OCI-LY1 (cell line): ENCODE data around the gene STK4.

Experiments
- H2AFZ ChIP-seq: fragments of 200-600 bp; sonication (generic), shearing (Covaris generic); 2 replicates; pipeline ENCODE4 v1.6.0; 2014; ENCODE audit warnings: antibody characterized with exemption, mild to moderate bottlenecking, low read length
- H3F3A ChIP-seq: fragments of 200-600 bp; sonication (generic), shearing (Covaris generic); 2 replicates; pipeline ENCODE4 v1.6.0; 2014; ENCODE audit warnings: mild to moderate bottlenecking, antibody characterized with exemption, low read length, moderate library complexity; ENCODE audit not compliant: insufficient read depth
- H3K27ac ChIP-seq: fragments of 200-600 bp; sonication (generic); 2 replicates; pipeline ENCODE4 v1.5.1; 2014; ENCODE audit warnings: low read length, mixed run types, mild to moderate bottlenecking, low read depth; ENCODE audit not compliant: poor library complexity, severe bottlenecking
- H3K27me3 ChIP-seq: fragments of 200-600 bp; sonication (generic); 2 replicates; pipeline ENCODE4 v1.6.0; 2014; ENCODE audit warnings: antibody characterized with exemption, mild to moderate bottlenecking, low read length, moderate library complexity; ENCODE audit not compliant: insufficient read depth
- H3K36me3 ChIP-seq: fragments of 200-600 bp; sonication (generic); 2 replicates; pipeline ENCODE4 v1.6.1; 2014; ENCODE audit warnings: mild to moderate bottlenecking, antibody characterized with exemption, low read length, moderate library complexity, mixed read lengths; ENCODE audit not compliant: insufficient read depth
- H3K4me1 ChIP-seq: fragments of 200-600 bp; sonication (generic); 2 replicates; pipeline ENCODE4 v1.5.1; 2014; ENCODE audit warnings: mild to moderate bottlenecking, low read length, moderate library complexity; ENCODE audit not compliant: insufficient read depth, severe bottlenecking
- H3K4me2 ChIP-seq: fragments of 200-600 bp; sonication (generic), shearing (Covaris generic); 2 replicates; pipeline ENCODE4 v1.6.1; 2014; ENCODE audit warnings: low read length
- H3K4me3 ChIP-seq: fragments of 200-600 bp; sonication (generic); 2 replicates; pipeline ENCODE4 v1.5.1; 2014; ENCODE audit warnings: low read length, low read depth, mild to moderate bottlenecking, mixed read lengths; ENCODE audit not compliant: poor library complexity, severe bottlenecking
- H3K79me2 ChIP-seq: fragments of 200-600 bp; shearing (Covaris generic); 2 replicates; pipeline ENCODE4 v1.6.1; 2016; ENCODE audit warnings: mixed run types, low read length, mixed read lengths; ENCODE audit not compliant: insufficient read depth
- H3K9ac ChIP-seq: fragments of 200-600 bp; sonication (generic), shearing (Covaris generic); 2 replicates; pipeline ENCODE4 v1.6.1; 2014; ENCODE audit warnings: mild to moderate bottlenecking, low read length, mixed read lengths
- H3K9me2 ChIP-seq: fragments of 200-600 bp; sonication (generic), shearing (Covaris generic); 2 replicates; pipeline ENCODE4 v1.6.1; 2014; ENCODE audit warnings: low read depth, mild to moderate bottlenecking, low read length, mixed read lengths
- H3K9me3 ChIP-seq: fragments of 200-600 bp; shearing (Covaris generic); 2 replicates; pipeline ENCODE4 v1.6.1; 2014; ENCODE audit warnings: low read length, mixed read lengths
- H4K20me1 ChIP-seq: fragments of 200-600 bp; sonication (generic), shearing (Covaris generic); 2 replicates; pipeline ENCODE4 v1.6.0; 2016; ENCODE audit warnings: mild to moderate bottlenecking, low read length; ENCODE audit not compliant: insufficient read depth
- EZH2 ChIP-seq: fragments of 200-600 bp; sonication (generic), shearing (Covaris generic); IDR thresholded peaks from 2 replicates; pipeline ENCODE4 v1.8.0; 2017; ENCODE audit warnings: borderline replicate concordance, mixed run types, mild to moderate bottlenecking, antibody characterized with exemption, low read length, moderate library complexity, mixed read lengths
- TF ChIP-seq, protein P1 (sequence below): fragments of 200-600 bp; sonication (generic), shearing (Covaris generic); IDR thresholded peaks from 2 replicates; pipeline ENCODE4 v1.5.1; 2017; ENCODE audit warnings: mild to moderate bottlenecking, antibody characterized with exemption, low read length, moderate library complexity, mixed read lengths

Gene STK4

GRCh38 chr20:45113865-45114264 lies 147.6 kb downstream of the STK4 start:
- Histone ChIP-seq H3K9me3 (no peaks in the 10 kb centered on the region), H3K79me2 (no peaks in the 10 kb centered on the region), H2AFZ (no peak overlapping the region), H3K27ac (no peak overlapping the region), H3F3A (no peaks in the 10 kb centered on the region), H3K27me3 (no peaks in the 10 kb centered on the region), H3K4me2 (no peak overlapping the region), H3K4me3 (no peak overlapping the region), H3K9ac (no peak overlapping the region), H3K4me1 (no peaks in the 10 kb centered on the region), H4K20me1 (no peaks in the 10 kb centered on the region), H3K36me3 (no peaks in the 10 kb centered on the region), H3K9me2 (no peaks in the 10 kb centered on the region)
- TF ChIP-seq, protein P1, sequence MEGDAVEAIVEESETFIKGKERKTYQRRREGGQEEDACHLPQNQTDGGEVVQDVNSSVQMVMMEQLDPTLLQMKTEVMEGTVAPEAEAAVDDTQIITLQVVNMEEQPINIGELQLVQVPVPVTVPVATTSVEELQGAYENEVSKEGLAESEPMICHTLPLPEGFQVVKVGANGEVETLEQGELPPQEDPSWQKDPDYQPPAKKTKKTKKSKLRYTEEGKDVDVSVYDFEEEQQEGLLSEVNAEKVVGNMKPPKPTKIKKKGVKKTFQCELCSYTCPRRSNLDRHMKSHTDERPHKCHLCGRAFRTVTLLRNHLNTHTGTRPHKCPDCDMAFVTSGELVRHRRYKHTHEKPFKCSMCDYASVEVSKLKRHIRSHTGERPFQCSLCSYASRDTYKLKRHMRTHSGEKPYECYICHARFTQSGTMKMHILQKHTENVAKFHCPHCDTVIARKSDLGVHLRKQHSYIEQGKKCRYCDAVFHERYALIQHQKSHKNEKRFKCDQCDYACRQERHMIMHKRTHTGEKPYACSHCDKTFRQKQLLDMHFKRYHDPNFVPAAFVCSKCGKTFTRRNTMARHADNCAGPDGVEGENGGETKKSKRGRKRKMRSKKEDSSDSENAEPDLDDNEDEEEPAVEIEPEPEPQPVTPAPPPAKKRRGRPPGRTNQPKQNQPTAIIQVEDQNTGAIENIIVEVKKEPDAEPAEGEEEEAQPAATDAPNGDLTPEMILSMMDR: no peak
- TF ChIP-seq EZH2: no peak

- Histone ChIP-seq H3K79me2 (no peaks in the 10 kb centered on the region), H3K4me3 (no peak within 1 kb of the TSS), H3K27ac (no peak within 1 kb of the TSS), H3K9ac (no peak within 1 kb of the TSS), H3K9me2 (no peaks in the 10 kb centered on the region), H4K20me1 (no peaks in the 10 kb centered on the region), H3K9me3 (no peaks in the 10 kb centered on the region), H3K4me1 (no peaks in the 10 kb centered on the region), H3K36me3 (no peaks in the 10 kb centered on the region), H2AFZ (no peak within 1 kb of the TSS), H3F3A (no peaks in the 10 kb centered on the region), H3K27me3 (no peaks in the 10 kb centered on the region), H3K4me2 (no peak within 1 kb of the TSS)
- TF ChIP-seq, protein P1: no peak
- no peak for TF ChIP-seq EZH2
Measured at GRCh38 chr20:45114465-45115385, 148.4 kb downstream of the STK4 start, which contains the start of gene WFDC5. Gene WFDC5, minus strand, starts transcription at chr20:45115174. Its CDS starts 91 bp downstream, at chr20:45115083.

DNA sequence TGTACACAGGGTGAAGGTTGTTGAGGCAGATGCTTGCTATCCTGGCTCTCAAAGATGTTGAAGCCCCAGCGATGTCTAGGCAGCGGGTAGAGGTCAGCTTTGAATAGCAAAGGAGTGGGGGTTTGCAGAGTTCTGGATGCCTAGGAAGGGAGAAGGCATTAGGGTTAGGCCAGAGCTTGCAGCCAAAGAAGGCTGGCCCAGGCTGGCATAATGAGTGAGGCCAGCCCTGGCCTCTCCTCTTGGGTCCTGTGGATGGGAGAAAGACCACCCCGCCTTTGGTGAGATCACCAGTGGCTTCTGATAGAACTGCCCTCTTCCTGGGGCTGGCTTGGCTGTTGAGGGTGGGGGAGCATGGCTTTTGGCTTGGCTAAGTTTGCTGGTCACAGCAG lies 149.1 kb downstream of the STK4 start:
- no peak overlapping the region for H3K9ac ChIP-seq
- no peaks in the 10 kb centered on the region for H3K9me3 ChIP-seq
- H3K4me3 ChIP-seq: no peak overlapping the region
- H3K36me3 ChIP-seq: no peaks in the 10 kb centered on the region
- no peak overlapping the region for H3K4me2 ChIP-seq
- no peaks in the 10 kb centered on the region for H4K20me1 ChIP-seq
- no peaks in the 10 kb centered on the region for H3K9me2 ChIP-seq
- H2AFZ ChIP-seq: no peak overlapping the region
- H3F3A ChIP-seq: no peaks in the 10 kb centered on the region
- TF ChIP-seq EZH2: no peak
- TF ChIP-seq, protein P1: no peak
- H3K79me2 ChIP-seq: no peaks in the 10 kb centered on the region
- no peak overlapping the region for H3K27ac ChIP-seq
- H3K27me3 ChIP-seq: no peaks in the 10 kb centered on the region
- H3K4me1 ChIP-seq: no peaks in the 10 kb centered on the region
